CD14-positive monocyte (primary cell): Measurements from ENCODE around the gene CPEB4. TPM values are rescaled to one million over a fixed set of nuclear protein-coding genes. Genes with fewer than 3 reads are reported as not detected.

Experiments
- DNase-seq, 3 donors: peaks; one replicate each; pipeline ENCODE4 v3.0.0-alpha.2; 2011 to 2022
- H2AFZ ChIP-seq: 2 replicates; pipeline ENCODE4 v1.6.0; 2012; ENCODE audit warnings: mild to moderate bottlenecking, low read depth, low read length, inconsistent platforms; ENCODE audit not compliant: insufficient read depth, poor library complexity, severe bottlenecking
- H3K27ac ChIP-seq, 2 donors: 1 replicate in 1 of 2; 2 replicates in 1 of 2; pipeline ENCODE4 v1.5.1; 2012 to 2013; ENCODE audit warnings: low read length in 2 of 2, control low read depth in 1 of 2, inconsistent platforms in 1 of 2, low read depth in 1 of 2, mild to moderate bottlenecking in 1 of 2
- H3K27me3 ChIP-seq, 2 donors: one replicate each; pipeline versions ENCODE4 v1.6.0 to v1.6.1; 2011 to 2013; ENCODE audit warnings: low read length in 2 of 2; ENCODE audit not compliant: control insufficient read depth in 2 of 2, insufficient read depth in 2 of 2
- H3K36me3 ChIP-seq, 2 donors: replicated peaks in 1 of 2; 1 replicate in 1 of 2; 2 replicates in 1 of 2; pipeline versions ENCODE4 v1.5.1 to v1.6.1; 2012 to 2013; ENCODE audit warnings: low read length in 2 of 2, control low read depth in 1 of 2, inconsistent platforms in 1 of 2, mild to moderate bottlenecking in 1 of 2; ENCODE audit not compliant: insufficient read depth in 2 of 2, control insufficient read depth in 1 of 2
- H3K4me1 ChIP-seq, 2 donors: 1 replicate in 1 of 2; 2 replicates in 1 of 2; pipeline versions ENCODE4 v1.5.1 to v1.6.1; 2012 to 2013; ENCODE audit warnings: low read length in 2 of 2, control low read depth in 1 of 2, inconsistent platforms in 1 of 2, mild to moderate bottlenecking in 1 of 2, moderate library complexity in 1 of 2; ENCODE audit not compliant: insufficient read depth in 2 of 2, control insufficient read depth in 1 of 2
- H3K4me2 ChIP-seq: replicated peaks from 2 replicates; pipeline ENCODE3; 2012; ENCODE audit warnings: low read length, moderate library complexity, mild to moderate bottlenecking; ENCODE audit not compliant: poor library complexity, severe bottlenecking; ENCODE audit errors: extremely low read depth
- H3K4me3 ChIP-seq, 3 experiments: fragments of 200-600 bp in 1 of 3; sonication (generic) in 1 of 3; replicated peaks in 1 of 3; 1 replicate in 2 of 3; 2 replicates in 1 of 3; pipeline ENCODE4 v1.5.1; 2011 to 2013; ENCODE audit warnings: low read length in 3 of 3, mild to moderate bottlenecking in 3 of 3, control low read depth in 2 of 3, low read depth in 2 of 3, inconsistent platforms in 1 of 3, moderate library complexity in 1 of 3
- H3K79me2 ChIP-seq: 2 replicates; pipeline ENCODE4 v1.6.0; 2012; ENCODE audit warnings: mild to moderate bottlenecking, control low read depth, inconsistent platforms, low read length, moderate library complexity; ENCODE audit not compliant: insufficient read depth
- H3K9ac ChIP-seq: 2 replicates; pipeline ENCODE4 v1.6.0; 2017; ENCODE audit warnings: low read length, mild to moderate bottlenecking; ENCODE audit not compliant: insufficient read depth, poor library complexity, severe bottlenecking
- H3K9me3 ChIP-seq, 2 donors: replicated peaks in 1 of 2; 1 replicate in 1 of 2; 2 replicates in 1 of 2; pipeline versions ENCODE4 v1.5.1 to v1.6.1; 2012 to 2013; ENCODE audit warnings: low read length in 2 of 2, control low read depth in 1 of 2; ENCODE audit not compliant: control insufficient read depth in 1 of 2, insufficient read depth in 1 of 2
- H4K20me1 ChIP-seq: 2 replicates; pipeline ENCODE4 v1.6.0; 2012; ENCODE audit warnings: mild to moderate bottlenecking, low read length, control low read depth, moderate library complexity; ENCODE audit not compliant: insufficient read depth
- H3K27ac Mint-ChIP-seq, 7 donors: one replicate each; pipeline ENCODE4 v1.8.0; 2020; ENCODE audit warnings: mild to moderate bottlenecking in 7 of 7, mixed read lengths in 7 of 7, moderate library complexity in 6 of 7, inconsistent platforms in 2 of 7
- H3K27me3 Mint-ChIP-seq, 3 donors: one replicate each; pipeline ENCODE4 v1.8.0; 2021 to 2022; ENCODE audit warnings: low read depth in 3 of 3, mild to moderate bottlenecking in 3 of 3, mixed read lengths in 3 of 3, moderate library complexity in 3 of 3, inconsistent platforms in 1 of 3
- H3K36me3 Mint-ChIP-seq, 2 donors: one replicate each; pipeline ENCODE4 v1.8.0; 2020; ENCODE audit warnings: mixed read lengths in 2 of 2, inconsistent platforms in 1 of 2, mild to moderate bottlenecking in 1 of 2
- H3K4me1 Mint-ChIP-seq: one replicate; pipeline ENCODE4 v1.8.0; 2020; ENCODE audit warnings: mild to moderate bottlenecking, mixed read lengths
- H3K4me3 Mint-ChIP-seq, 2 donors: one replicate each; pipeline ENCODE4 v1.8.0; 2020; ENCODE audit warnings: mild to moderate bottlenecking in 2 of 2, mixed read lengths in 2 of 2, moderate library complexity in 1 of 2
- H3K9me3 Mint-ChIP-seq, 7 donors: one replicate each; pipeline ENCODE4 v1.8.0; 2020 to 2022; ENCODE audit warnings: mixed read lengths in 7 of 7, mild to moderate bottlenecking in 6 of 7, moderate library complexity in 6 of 7, inconsistent platforms in 2 of 7
- WGBS: methylation state at CpG from one replicate; pipeline ENCODE4 v1.1.5; 2013; ENCODE audit warnings: missing lambda C conversion rate; ENCODE audit not compliant: insufficient coverage; 5-methylcytosine and 5-hydroxymethylcytosine counted together
- intact Hi-C, 2 donors: fragments of 100-400 bp; cut with micrococcal nuclease; formaldehyde crosslinking; loops; one replicate each; pipeline versions ENCODE4 v1.15.0 to v1.15.1; 2023
- polyA plus RNA-seq, 3 donors: library from polyadenylated mRNA; depleted of rRNA in 1 of 3; unstranded in 2 of 3; stranded (reverse) in 1 of 3; fragments of 300-500 nt in 2 of 3; fragments of >200 nt in 1 of 3; fragmentation: Illumina TruSeq in 2 of 3; gene quantifications; 1 replicate in 2 of 3; 2 replicates in 1 of 3; pipeline ENCODE4 v1.2.3, GENCODE V29; 2012 to 2021
- TF ChIP-seq, protein P1 (sequence below): fragments of 200-600 bp; IDR thresholded peaks from one replicate; pipeline ENCODE4 v1.8.0; 2022; ENCODE audit warnings: antibody characterized with exemption, mild to moderate bottlenecking

The CPEB4 gene
- polyA plus RNA-seq, 3 donors = 10.7 to 27.3 (median 13.9) TPM

DNA sequence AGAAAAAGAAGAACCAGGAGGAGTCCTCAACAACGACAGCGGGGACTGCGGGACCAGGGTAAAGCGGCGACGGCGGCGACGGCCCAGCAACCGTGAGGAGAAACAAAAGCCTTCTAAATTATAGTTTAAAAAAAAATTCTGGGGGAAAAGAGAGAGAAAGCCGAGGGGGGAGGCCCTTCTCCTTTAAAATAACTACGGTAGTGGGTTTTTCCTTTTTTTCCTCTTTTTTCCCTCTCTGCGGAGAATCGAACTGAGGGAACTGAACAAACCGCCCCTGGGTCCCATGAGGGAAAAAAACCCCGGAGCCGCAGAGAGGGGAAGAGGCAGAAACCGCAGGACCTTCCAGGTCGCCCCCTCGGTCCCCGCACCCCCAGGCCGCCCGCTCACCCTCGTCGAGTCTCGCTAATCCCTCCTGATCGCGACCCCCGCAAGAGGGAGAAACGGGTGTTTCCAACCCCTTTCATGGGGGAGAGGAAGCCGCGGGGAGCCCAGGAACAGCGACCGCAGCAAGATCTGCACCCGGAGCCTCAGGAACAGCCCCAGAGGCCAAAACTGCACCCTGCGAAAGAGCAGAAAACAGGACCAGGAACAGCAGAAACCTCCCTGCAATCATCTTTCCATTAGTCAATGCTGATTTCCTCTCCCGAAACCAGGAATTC is 453 bp downstream of the CPEB4 start:
- peaks cover 49% of the 10 kb centered on the region for H4K20me1 ChIP-seq
- peak overlapping the region; percentile 93 for H3K9ac ChIP-seq
- peak overlapping the region; percentile 97 to 100 for H3K4me3 Mint-ChIP-seq
- peaks cover 56 to 90% of the 10 kb centered on the region in 2 donors for H3K4me1 ChIP-seq
- peak overlapping the region; percentile 83 for H3K4me2 ChIP-seq
- peaks cover 0 to 3% (median 1%) of the 10 kb centered on the region in 7 donors for H3K9me3 Mint-ChIP-seq
- TF ChIP-seq, protein P1, sequence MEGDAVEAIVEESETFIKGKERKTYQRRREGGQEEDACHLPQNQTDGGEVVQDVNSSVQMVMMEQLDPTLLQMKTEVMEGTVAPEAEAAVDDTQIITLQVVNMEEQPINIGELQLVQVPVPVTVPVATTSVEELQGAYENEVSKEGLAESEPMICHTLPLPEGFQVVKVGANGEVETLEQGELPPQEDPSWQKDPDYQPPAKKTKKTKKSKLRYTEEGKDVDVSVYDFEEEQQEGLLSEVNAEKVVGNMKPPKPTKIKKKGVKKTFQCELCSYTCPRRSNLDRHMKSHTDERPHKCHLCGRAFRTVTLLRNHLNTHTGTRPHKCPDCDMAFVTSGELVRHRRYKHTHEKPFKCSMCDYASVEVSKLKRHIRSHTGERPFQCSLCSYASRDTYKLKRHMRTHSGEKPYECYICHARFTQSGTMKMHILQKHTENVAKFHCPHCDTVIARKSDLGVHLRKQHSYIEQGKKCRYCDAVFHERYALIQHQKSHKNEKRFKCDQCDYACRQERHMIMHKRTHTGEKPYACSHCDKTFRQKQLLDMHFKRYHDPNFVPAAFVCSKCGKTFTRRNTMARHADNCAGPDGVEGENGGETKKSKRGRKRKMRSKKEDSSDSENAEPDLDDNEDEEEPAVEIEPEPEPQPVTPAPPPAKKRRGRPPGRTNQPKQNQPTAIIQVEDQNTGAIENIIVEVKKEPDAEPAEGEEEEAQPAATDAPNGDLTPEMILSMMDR = no peak
- H3K27ac ChIP-seq = peak overlapping the region; percentile 83 to 93
- peak overlapping the region; percentile 70 to 97 (median 97) for H3K4me3 ChIP-seq
- no peaks in the 10 kb centered on the region for H3K27me3 Mint-ChIP-seq
- H3K36me3 ChIP-seq = no peaks in the 10 kb centered on the region
- H3K27ac Mint-ChIP-seq = peak overlapping the region; percentile 96 to 100 (median 99)
- intact Hi-C loops = loop anchor here (2.0 to 10.0 kb wide), 3 partner anchors 34 to 272 kb away; partner anchors contain the start of gene BOD1 (in 1 of the 2)
- DNase-seq = peak in 1 of 3 donors; percentile 42
- peaks cover 5 to 11% of the 10 kb centered on the region in 2 donors for H3K36me3 Mint-ChIP-seq
- H3K79me2 ChIP-seq = peaks cover 59% of the 10 kb centered on the region
- H3K27me3 ChIP-seq = no peaks in the 10 kb centered on the region
- H2AFZ ChIP-seq = peak overlapping the region; percentile 58
- H3K4me1 Mint-ChIP-seq = peaks cover 72% of the 10 kb centered on the region
- WGBS = 0% methylated on average over 1 of the region's 37 CpGs
- H3K9me3 ChIP-seq = no peaks in the 10 kb centered on the region

DNA sequence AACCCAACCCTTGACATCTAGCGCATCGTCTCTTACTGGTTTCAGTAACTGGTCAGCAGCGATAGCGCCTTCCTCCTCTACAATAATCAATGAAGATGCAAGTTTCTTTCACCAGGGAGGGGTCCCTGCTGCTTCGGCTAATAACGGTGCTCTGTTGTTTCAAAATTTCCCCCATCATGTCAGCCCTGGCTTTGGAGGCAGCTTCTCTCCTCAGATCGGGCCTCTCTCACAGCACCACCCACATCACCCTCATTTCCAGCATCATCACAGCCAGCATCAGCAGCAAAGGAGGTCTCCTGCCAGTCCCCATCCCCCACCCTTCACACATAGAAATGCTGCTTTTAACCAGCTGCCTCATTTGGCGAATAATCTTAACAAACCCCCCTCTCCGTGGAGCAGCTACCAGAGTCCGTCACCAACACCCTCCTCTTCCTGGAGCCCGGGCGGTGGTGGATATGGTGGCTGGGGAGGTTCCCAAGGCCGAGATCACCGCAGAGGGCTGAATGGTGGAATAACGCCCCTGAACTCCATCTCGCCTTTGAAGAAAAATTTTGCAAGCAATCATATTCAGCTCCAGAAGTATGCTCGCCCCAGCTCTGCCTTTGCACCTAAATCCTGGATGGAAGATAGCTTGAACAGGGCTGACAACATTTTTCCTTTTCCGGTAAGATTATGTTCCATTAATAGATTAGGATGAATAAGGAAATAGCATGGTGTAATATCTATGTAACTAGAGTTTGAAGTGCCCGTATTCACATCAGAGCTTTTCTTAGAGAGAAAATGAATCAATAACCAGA is 2.2 kb downstream of the CPEB4 start:
- Histone ChIP-seq H3K9ac (no peak overlapping the region), H3K27ac (peak overlapping the region; percentile 20 to 59), H3K4me2 (peak overlapping the region; percentile 83), H4K20me1 (peaks cover 67% of the 10 kb centered on the region), H2AFZ (no peak overlapping the region), H3K4me3 (peak overlapping the region; percentile 70 to 97 (median 97)), H3K79me2 (peaks cover 77% of the 10 kb centered on the region), H3K36me3 (no peaks in the 10 kb centered on the region), H3K9me3 (no peaks in the 10 kb centered on the region), H3K4me1 (peaks cover 56 to 90% of the 10 kb centered on the region in 2 donors), H3K27me3 (no peaks in the 10 kb centered on the region)
- Mint-ChIP-seq H3K36me3 (peaks cover 9 to 14% of the 10 kb centered on the region in 2 donors), H3K4me3 (peak overlapping the region; percentile 90 to 100), H3K27ac (peak overlapping the region in 6 of 7 donors; percentile 3 to 82 (median 48)), H3K27me3 (no peaks in the 10 kb centered on the region), H3K4me1 (peaks cover 74% of the 10 kb centered on the region), H3K9me3 (peaks cover 0 to 3% (median 1%) of the 10 kb centered on the region in 7 donors)
- intact Hi-C loops = no loop called here
- DNase-seq = no peak
- TF ChIP-seq, protein P1 = no peak
- 95% methylated on average over 7 of the region's 19 CpGs for WGBS
